Measurements from ENCODE around the gene ASTN2.
"Not testable (repeated sequence)": the region's sequence is repeated elsewhere in the genome, so short reads cannot be mapped to it uniquely, and the experiment has no call there.

Gene ASTN2

GRCh38 chr9:116843863-116844620, 570.8 kb downstream of the ASTN2 start:
- Histone ChIP-seq H3K27ac (ENCODE audit: low read depth, low read length, poor library complexity, severe bottlenecking) (no peak overlapping the region), H3K4me3 (ENCODE audit: low read depth, low read length, poor library complexity, severe bottlenecking) (no peak overlapping the region), H4K20me1 (ENCODE audit: insufficient read depth, low read length) (no peaks in the 10 kb centered on the region), H3K79me2 (ENCODE audit: insufficient read depth, low read length) (no peaks in the 10 kb centered on the region), H3K36me3 (ENCODE audit: insufficient read depth, low read length) (no peaks in the 10 kb centered on the region), H3K9me3 (ENCODE audit: low read length) (no peaks in the 10 kb centered on the region), H3K4me1 (ENCODE audit: insufficient read depth, low read length, severe bottlenecking) (no peaks in the 10 kb centered on the region), H3K27me3 (ENCODE audit: insufficient read depth, low read length) (no peaks in the 10 kb centered on the region), H2AFZ (ENCODE audit: low read length) (no peak overlapping the region), H3F3A (ENCODE audit: insufficient read depth, low read length) (no peaks in the 10 kb centered on the region), H3K9ac (ENCODE audit: low read length) (no peak overlapping the region), H3K9me2 (ENCODE audit: low read depth, low read length) (no peaks in the 10 kb centered on the region), H3K4me2 (ENCODE audit: low read length) (no peak overlapping the region)
- TF ChIP-seq CTCF (IDR thresholded peaks at IDR 0.05; ENCODE audit: low read length) (no peak), EZH2 (IDR thresholded peaks at IDR 0.05; ENCODE audit: borderline replicate concordance, low read length) (no peak)

GRCh38 chr9:116842658-116843057, 572.2 kb downstream of the ASTN2 start:
- H3K4me2 ChIP-seq (ENCODE audit: low read length): no peak overlapping the region
- H2AFZ ChIP-seq (ENCODE audit: low read length): no peak overlapping the region
- H3K4me1 ChIP-seq (ENCODE audit: insufficient read depth, low read length, severe bottlenecking): no peaks in the 10 kb centered on the region
- H3K9me2 ChIP-seq (ENCODE audit: low read depth, low read length): no peaks in the 10 kb centered on the region
- no peak overlapping the region for H3K27ac ChIP-seq (ENCODE audit: low read depth, low read length, poor library complexity, severe bottlenecking)
- H3K9me3 ChIP-seq (ENCODE audit: low read length): no peaks in the 10 kb centered on the region
- H3K9ac ChIP-seq (ENCODE audit: low read length): no peak overlapping the region
- no peak for TF ChIP-seq CTCF (IDR thresholded peaks at IDR 0.05; ENCODE audit: low read length)
- TF ChIP-seq EZH2 (IDR thresholded peaks at IDR 0.05; ENCODE audit: borderline replicate concordance, low read length): no peak
- no peaks in the 10 kb centered on the region for H3K79me2 ChIP-seq (ENCODE audit: insufficient read depth, low read length)
- H3F3A ChIP-seq (ENCODE audit: insufficient read depth, low read length): no peaks in the 10 kb centered on the region
- no peaks in the 10 kb centered on the region for H3K36me3 ChIP-seq (ENCODE audit: insufficient read depth, low read length)
- H3K4me3 ChIP-seq (ENCODE audit: low read depth, low read length, poor library complexity, severe bottlenecking): no peak overlapping the region
- H3K27me3 ChIP-seq (ENCODE audit: insufficient read depth, low read length): no peaks in the 10 kb centered on the region
- H4K20me1 ChIP-seq (ENCODE audit: insufficient read depth, low read length): no peaks in the 10 kb centered on the region

- H3K9me2 ChIP-seq (ENCODE audit: low read depth, low read length); H3K79me2 ChIP-seq (ENCODE audit: insufficient read depth, low read length); H3K27ac ChIP-seq (ENCODE audit: low read depth, low read length, poor library complexity, severe bottlenecking); H2AFZ ChIP-seq (ENCODE audit: low read length); H3K36me3 ChIP-seq (ENCODE audit: insufficient read depth, low read length); H3K27me3 ChIP-seq (ENCODE audit: insufficient read depth, low read length); H3K4me3 ChIP-seq (ENCODE audit: low read depth, low read length, poor library complexity, severe bottlenecking); H4K20me1 ChIP-seq (ENCODE audit: insufficient read depth, low read length); H3K9me3 ChIP-seq (ENCODE audit: low read length); H3K9ac ChIP-seq (ENCODE audit: low read length); H3K4me1 ChIP-seq (ENCODE audit: insufficient read depth, low read length, severe bottlenecking); H3F3A ChIP-seq (ENCODE audit: insufficient read depth, low read length); H3K4me2 ChIP-seq (ENCODE audit: low read length): not testable (repeated sequence)
Measured at GRCh38 chr9:116838468-116838867, 576.4 kb downstream of the ASTN2 start.

Data from OCI-LY1 (cell line).